DOHH2 (cell line): ENCODE data around the gene XRCC3.

Source experiments
- CTCF ChIP-seq: fragments of 200-600 bp; sonication (generic); IDR thresholded peaks from one replicate; pipeline ENCODE4 v1.5.1; 2014; ENCODE audit warnings: antibody characterized with exemption, mild to moderate bottlenecking, low read depth, low read length; ENCODE audit not compliant: poor library complexity, severe bottlenecking
- EZH2phosphoT487 ChIP-seq: fragments of 200-600 bp; sonication (generic); IDR thresholded peaks from 2 replicates; pipeline ENCODE4 v1.6.1; 2017; ENCODE audit warnings: borderline replicate concordance, mild to moderate bottlenecking, antibody characterized with exemption, low read length, moderate library complexity, mixed read lengths

DNA sequence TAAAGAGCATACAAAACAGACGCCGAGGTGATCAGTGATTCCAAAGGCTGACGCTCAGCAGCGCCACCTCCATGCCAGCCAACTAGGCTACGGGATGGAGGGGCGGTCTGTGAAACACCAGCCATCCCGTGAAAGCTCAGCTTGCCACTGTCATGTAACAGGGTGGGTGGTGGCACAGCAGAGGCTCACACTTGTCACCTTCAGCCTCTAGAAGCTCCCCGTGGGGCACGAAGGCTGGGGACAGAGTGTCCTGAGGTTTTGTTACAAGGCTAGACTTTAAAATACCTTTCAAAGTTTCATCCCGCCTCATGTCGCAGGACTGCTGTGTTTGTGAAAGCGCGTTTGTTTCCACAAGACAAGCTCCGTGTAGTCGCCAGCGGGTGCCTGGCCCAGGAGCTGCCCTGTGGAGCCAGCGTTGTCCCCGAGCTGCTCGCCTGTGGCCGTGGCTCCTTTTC lies 20.7 kb downstream of the XRCC3 start:
- TF ChIP-seq CTCF = peak; percentile 3
- no peak for TF ChIP-seq EZH2phosphoT487
